Measurements from ENCODE around the gene SP140. TPM values are rescaled to one million over a fixed set of nuclear protein-coding genes. Genes with fewer than 3 reads are reported as not detected.

SP140 gene
- total and polyA plus RNA-seq, 10 of the 15 experiments (the other 5 are each of a cell fraction or from before 2014, with no cell fraction given): 61.7 to 164 (median 90.7) TPM

DNA sequence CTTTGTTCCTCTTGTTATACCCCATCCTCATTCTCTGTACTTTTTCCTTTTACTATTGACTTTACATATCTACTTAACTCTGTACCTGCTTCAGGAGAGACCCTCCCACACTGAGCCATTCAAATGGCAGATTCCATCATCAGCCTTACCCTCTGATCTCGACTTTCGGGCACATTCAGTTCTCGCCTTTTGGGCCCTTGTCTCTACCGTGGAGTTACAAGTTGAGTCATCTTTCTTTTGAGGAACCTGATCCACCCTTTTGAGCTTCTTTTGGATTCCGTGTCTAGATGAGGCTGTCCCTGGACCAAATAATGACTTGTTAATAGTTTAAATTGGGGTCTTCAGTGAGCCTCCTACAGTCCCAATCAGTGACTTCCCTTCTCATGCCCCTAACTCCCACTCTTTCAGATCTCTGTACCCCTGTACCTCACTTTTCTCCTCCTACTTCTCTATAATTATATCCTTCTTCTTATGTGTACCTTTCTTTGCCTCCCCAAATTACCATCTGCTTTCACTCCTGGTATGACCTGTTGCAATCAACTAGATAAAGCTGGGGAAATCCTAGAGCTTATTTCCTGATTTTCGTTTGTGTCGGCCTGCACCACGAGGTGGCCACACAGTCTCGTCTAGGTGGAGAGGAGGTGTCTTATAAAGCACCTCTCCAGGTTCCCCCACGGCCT, 23.0 kb upstream of the SP140 start (continued):
- 0 out of 4 replicates have a peak, but pooled peaks of 1 of the 2 experiments have one; percentile 13 for TF ChIP-seq BHLHE40 (IDR thresholded peaks at IDR 0.05; ENCODE audit: borderline replicate concordance in 1 of 2, low read depth in 2 of 2, low read length in 1 of 2)
- no peak for TF ChIP-seq MYC (IDR thresholded peaks at IDR 0.05; ENCODE audit: insufficient read depth, insufficient read length, insufficient replicate concordance, low read length, severe bottlenecking)
- no peak for TF ChIP-seq ASH2L (IDR thresholded peaks at IDR 0.05; ENCODE audit: borderline replicate concordance, low read depth)
- TF ChIP-seq, protein P1, sequence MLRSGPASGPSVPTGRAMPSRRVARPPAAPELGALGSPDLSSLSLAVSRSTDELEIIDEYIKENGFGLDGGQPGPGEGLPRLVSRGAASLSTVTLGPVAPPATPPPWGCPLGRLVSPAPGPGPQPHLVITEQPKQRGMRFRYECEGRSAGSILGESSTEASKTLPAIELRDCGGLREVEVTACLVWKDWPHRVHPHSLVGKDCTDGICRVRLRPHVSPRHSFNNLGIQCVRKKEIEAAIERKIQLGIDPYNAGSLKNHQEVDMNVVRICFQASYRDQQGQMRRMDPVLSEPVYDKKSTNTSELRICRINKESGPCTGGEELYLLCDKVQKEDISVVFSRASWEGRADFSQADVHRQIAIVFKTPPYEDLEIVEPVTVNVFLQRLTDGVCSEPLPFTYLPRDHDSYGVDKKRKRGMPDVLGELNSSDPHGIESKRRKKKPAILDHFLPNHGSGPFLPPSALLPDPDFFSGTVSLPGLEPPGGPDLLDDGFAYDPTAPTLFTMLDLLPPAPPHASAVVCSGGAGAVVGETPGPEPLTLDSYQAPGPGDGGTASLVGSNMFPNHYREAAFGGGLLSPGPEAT (IDR thresholded peaks at IDR 0.05; ENCODE audit: low read depth): no peak
- TF ChIP-seq BRCA1 (IDR thresholded peaks at IDR 0.05; ENCODE audit: low read depth, low read length): no peak
- TF ChIP-seq GABPA (IDR thresholded peaks at IDR 0.05; ENCODE audit: low read depth): no peak
- TF ChIP-seq MTA2 (IDR thresholded peaks at IDR 0.05; ENCODE audit: low read depth): peak; percentile 65
- 0 out of 2 replicates have a peak, but pooled peaks have one; percentile 28 for TF ChIP-seq TCF12 (IDR thresholded peaks at IDR 0.05; ENCODE audit: low read depth, low read length)
- no peak for TF ChIP-seq MEF2A (IDR thresholded peaks at IDR 0.05; ENCODE audit: insufficient read depth, low read depth, low read length)
- TF ChIP-seq EGR1 (IDR thresholded peaks at IDR 0.05; ENCODE audit: borderline replicate concordance in 1 of 2, low read depth in 2 of 2, low read length in 2 of 2): no peak
- TF ChIP-seq KDM1A (IDR thresholded peaks at IDR 0.05; ENCODE audit: borderline replicate concordance): no peak
- no peak for TF ChIP-seq EP300 (IDR thresholded peaks at IDR 0.05; ENCODE audit: borderline replicate concordance in 1 of 2, control insufficient read depth in 1 of 2, low read depth in 2 of 2, low read length in 2 of 2)
- TF ChIP-seq PML (IDR thresholded peaks at IDR 0.05; ENCODE audit: low read length): no peak; the same call in 1 of the 2 replicates
- no peak for TF ChIP-seq ZBED1 (IDR thresholded peaks at IDR 0.05; ENCODE audit: borderline replicate concordance)
- peak; percentile 27; the same call in 1 of the 2 replicates for TF ChIP-seq ZNF217 (IDR thresholded peaks at IDR 0.05)
- TF ChIP-seq IKZF2 (IDR thresholded peaks at IDR 0.05): peak; percentile 8 to 34; a peak in 3 of 4 replicates
- TF ChIP-seq, protein P2, sequence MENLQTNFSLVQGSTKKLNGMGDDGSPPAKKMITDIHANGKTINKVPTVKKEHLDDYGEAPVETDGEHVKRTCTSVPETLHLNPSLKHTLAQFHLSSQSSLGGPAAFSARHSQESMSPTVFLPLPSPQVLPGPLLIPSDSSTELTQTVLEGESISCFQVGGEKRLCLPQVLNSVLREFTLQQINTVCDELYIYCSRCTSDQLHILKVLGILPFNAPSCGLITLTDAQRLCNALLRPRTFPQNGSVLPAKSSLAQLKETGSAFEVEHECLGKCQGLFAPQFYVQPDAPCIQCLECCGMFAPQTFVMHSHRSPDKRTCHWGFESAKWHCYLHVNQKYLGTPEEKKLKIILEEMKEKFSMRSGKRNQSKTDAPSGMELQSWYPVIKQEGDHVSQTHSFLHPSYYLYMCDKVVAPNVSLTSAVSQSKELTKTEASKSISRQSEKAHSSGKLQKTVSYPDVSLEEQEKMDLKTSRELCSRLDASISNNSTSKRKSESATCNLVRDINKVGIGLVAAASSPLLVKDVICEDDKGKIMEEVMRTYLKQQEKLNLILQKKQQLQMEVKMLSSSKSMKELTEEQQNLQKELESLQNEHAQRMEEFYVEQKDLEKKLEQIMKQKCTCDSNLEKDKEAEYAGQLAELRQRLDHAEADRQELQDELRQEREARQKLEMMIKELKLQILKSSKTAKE (IDR thresholded peaks at IDR 0.05; ENCODE audit: low read depth, poor library complexity, severe bottlenecking): no peak
- TF ChIP-seq MXI1 (IDR thresholded peaks at IDR 0.05; ENCODE audit: low read depth, low read length): no peak
- peak; percentile 81 for TF ChIP-seq EED (IDR thresholded peaks at IDR 0.05; ENCODE audit: low read depth)
- peak; percentile 76 for TF ChIP-seq RAD21 (IDR thresholded peaks at IDR 0.05; ENCODE audit: insufficient read depth, low read depth, low read length)
- TF ChIP-seq BCLAF1 (IDR thresholded peaks at IDR 0.05): no peak
- TF ChIP-seq ATF7 (IDR thresholded peaks at IDR 0.05; ENCODE audit: low read depth): no peak; the same call in 1 of the 2 replicates
- no peak for TF ChIP-seq SUZ12 (IDR thresholded peaks at IDR 0.05; ENCODE audit: unreplicated experiment)

All from GM12878 (cell line).